Stimulated activated CD4-positive, alpha-beta T cell treated with anti-CD3 and anti-CD28 coated beads, Interleukin-15, amount 100 ng/mL, for 48 hours (primary cell): ENCODE results near the gene ASTN2.
"Not testable (repeated sequence)": the region's sequence is repeated elsewhere in the genome, so short reads cannot be mapped to it uniquely, and the experiment has no call there.

Experiments
- DNase-seq, 2 donors: peaks; one replicate each; pipeline ENCODE4 v3.0.0-alpha.2; 2020; ENCODE audit warnings: low read depth in 2 of 2

The ASTN2 gene

DNA sequence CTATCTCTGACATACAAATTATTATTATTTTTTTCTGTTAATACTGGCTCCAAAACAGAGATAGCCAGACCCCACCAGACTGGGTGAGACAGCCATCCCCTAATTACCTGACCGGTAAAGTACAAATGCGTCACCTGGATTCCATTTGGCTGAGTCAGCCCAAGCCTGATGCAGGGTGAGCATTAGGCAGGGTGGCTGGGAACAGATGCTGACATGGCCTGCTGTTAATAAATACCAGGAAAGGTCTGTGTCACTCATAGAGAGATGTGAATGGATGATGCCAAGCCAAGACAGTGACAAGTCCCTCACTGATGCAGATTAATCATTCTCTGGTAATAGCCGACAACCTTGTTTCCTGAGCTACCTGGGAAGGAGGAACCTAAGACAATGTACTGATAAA is 544.3 kb downstream of the ASTN2 start:
- DNase-seq, result no peak

DNA sequence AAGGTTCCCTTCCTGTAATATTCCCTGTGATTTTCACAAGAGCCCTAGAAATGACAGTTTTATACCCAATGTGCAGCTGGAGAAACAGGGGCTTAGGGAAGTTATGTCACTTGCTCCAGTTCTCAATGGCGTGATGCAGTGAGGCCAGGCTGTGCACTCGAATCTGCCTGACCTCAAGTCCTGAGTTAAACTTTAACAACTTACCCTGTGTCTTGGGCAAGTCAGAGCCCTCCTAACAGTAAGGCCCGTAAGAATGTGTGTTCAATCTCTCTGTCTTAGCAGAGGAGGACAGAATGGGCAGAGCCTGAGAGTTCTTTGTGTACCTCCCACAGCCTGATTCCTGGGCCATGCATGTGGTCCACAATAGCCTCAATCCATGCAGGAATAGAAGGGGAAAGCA is 546.7 kb downstream of the ASTN2 start:
- no peak for DNase-seq

DNA sequence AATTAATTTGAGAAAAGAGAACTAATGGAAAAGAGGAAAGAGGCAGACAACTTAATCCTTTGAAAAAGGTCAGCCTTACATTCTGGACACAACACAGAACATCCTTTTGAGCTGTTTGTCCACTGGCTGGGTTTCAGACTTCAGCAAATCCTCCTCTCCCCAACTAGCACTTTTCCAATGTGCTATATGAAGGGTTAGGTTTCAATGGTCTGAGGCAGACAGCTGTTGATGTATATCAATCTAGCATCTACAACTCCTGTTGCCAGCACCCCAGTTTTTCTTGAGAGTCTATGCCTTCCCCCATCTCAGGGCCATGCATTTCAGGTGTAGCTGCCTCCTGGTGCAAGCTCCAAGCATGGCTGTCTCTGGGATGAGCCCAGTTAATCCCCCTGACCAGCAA is 553.5 kb downstream of the ASTN2 start:
- DNase-seq, result no peak

DNA sequence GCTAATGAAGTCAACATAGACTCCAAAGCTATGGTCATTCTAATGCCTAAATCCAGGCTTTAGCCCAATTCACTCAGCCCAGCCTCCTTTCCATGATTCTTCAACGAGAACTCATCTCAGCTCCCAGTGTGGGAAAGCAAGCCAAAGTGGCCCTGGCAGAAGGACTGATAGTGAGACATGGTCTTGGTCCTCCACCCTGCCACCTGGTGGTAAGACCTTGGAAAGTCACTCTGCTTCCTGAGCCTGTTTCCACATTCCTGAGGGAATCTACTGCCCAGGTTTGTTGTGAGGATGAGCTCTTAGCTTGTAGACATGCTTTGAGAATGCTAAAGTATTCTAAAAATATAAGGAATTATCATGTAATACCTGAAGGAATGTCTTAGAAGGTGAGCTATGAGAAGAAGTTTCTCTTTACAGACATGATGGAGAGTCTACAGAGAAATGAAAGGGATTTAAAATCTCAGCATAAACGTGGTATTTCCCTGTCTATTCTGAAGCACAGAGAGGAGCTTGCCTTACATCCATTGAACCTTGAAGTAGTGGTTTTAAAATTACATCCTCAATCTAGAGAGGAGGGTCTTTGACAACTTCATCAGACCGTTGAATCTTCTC is 554.2 kb downstream of the ASTN2 start:
- DNase-seq, result no peak

DNA sequence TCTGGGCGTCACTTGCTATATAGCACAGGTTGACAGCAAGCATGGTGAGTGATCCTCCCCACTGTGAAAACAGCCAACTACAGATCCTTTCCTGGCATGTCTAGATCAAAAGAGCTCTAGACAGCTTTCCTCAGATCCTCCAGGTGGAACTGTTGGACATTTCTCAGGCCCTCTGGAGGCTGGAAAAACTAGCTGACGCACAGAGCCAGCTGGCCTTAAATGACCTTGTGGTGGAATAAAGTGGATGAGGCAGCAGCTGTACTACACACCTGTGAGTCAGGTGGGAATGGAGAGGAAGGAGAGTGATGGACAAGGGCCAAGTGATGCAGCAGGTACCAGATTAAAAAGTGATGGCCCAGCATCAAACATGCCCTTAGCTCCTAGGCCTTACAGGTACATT is 555.1 kb downstream of the ASTN2 start:
- no peak for DNase-seq

DNA sequence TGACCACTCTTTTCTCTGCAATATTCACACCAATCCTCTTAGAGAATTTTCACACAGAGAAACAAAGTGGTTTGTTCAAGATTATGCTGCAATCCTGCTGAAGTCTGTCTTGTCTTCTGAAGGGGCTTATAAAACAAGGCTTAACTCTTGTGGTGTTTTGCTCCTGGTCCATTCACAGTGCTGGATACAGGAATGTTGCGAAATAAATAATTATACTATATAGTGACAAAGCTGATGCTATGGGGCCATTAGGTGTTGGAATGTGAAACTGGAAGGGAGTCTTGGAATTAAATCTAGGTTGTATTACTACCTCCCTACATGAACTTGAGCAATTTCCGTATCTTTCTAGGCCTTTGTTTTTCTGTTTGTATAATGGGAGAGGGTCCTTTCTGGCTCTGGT is 557.5 kb downstream of the ASTN2 start:
- no peak for DNase-seq

DNA sequence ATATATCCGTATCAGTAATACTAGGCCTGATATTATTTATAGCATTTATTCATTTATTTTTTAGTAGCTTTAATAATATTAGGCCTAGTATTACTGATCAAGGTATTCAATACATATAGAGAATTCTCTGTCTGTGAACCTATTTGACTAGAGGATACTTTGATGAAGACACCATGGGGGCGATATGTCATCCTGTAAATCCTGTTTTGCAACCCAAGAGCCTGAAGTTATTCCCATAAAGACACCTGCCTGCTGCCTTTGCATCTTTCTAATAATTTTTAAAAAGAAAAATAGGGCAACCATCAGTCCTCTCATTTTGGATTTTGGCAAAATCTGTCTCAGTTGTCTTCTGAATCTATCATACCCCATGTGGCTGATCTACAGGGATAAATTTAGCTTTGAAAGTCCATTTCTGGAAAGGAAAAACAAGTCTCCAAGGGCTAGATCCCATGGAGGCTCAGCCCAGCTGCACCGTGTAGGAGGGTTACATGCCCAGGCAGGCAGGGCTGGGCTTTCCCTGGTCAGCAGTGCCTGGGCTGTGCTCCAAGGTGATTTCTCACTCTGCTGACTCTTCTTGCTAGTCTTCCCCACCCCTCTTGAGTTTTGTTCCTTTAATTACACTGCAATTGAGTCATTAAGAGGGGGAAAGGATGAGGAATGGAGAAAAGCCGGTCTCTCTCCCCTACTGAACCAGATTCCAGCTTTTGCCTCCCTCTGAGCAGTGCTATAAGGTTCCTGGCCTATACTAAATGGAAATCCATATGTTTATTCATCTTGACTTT is 558.8 kb downstream of the ASTN2 start:
- DNase-seq, result no peak

DNA sequence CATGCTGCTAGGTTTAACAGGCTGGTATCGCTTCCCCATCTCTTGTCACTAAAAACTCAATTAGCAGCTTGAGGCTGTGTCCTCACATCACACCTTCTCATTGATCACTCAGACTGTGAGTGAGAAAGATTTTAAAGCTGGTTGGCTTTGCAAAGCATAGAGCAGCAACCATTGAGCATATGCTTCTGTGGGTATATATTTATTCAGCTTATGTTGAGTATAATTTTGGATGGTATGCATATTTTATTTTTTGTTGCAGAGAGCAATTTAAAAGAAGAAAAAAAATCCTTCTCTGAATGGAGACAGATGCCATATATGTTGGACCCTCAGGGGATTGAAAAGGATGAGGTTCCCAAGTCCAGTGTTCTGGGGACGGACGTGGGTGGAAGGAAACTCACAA is 565.1 kb downstream of the ASTN2 start:
- no peak for DNase-seq

DNA sequence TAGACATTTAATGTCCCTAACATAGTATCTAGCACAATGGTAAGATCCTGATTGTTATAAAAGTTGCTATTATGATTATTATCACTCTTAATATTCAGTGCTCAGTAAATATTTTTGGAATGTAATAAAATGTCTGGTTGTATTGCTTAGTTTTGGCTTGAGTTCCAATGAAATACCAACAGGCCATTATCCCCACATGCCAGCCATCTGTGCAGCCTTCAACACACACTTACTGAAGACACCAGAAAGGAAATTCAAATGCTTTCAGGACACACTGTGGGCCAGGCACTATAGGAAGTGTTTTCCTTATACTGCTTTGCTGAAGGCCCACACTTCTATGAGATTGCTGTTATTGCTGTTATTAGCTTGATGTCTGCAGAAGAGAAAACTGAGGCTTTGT is 570.2 kb downstream of the ASTN2 start:
- no peak for DNase-seq

DNA sequence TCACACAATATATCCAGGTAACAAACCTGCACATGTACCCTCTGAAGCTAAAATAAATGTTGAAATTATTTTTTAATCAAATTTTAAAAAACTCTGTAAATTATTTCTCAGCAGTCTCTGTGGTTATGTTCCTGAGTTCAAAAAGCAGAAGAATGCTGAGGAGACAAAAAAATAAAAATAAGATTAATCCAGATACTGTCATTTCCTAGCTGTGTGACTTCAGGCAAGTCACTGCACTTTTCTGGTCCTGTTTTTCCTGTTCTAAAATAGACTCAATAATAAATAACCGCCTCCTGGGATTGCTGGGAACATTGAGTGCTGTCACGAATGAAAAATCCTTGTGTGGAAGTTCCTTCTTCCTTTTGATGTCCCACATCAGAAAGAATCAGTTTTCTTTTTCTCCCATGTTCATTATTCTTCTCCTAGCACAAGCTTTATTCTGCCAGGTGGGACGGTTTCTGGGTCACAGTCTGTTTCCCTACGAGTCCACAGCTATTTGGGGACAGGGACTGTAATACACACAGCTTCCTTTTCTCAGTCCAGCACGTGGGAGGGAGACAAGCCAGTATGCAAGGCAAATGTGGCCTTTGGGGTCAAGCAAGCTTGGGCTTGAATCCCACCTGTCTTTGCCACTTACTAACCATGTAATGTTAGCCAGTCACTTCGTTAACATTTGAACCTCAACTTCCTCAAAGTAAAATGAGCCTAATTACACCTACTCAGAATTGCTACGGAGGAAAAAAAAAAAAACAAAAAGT is 570.8 kb downstream of the ASTN2 start:
- no peak for DNase-seq

DNA sequence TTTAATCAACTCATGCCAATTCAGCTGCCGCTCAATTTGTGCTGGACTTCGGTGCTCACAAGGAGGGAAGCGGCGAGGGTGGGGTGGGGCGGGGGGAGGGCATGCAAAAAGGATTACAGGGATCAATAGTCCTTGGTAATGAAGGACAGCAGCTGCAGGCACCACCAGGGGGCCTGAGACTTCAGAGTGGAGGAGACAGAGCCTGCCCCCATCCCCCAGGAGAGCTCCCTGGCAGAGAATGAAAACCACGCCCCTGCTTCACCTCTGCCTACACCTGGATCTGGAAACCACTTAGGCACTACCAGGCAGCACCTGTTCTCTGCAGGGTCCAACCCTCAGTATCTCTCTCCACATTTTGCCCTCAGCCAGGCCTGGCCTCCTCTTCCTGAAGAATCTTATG is 572.2 kb downstream of the ASTN2 start:
- DNase-seq, result no peak

DNA sequence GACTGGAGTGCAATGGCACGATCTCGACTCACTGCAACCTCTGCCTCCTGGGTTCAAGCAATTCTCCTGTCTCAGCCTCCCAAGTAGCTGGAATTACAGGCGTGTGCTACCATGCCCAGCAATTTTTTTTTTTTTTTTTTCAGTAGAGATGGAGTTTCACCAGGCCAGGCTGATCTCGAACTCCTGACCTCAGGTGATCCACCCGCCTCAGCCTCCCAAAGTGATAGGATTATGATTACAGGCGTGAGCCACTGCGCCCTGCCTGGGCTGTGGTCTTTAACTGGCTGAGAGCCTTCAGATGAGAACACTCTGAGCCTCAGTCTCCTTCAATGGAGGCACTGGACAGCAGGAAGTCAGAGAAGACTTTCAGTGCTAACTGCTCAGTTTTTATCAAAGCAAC is 576.4 kb downstream of the ASTN2 start:
- not testable (repeated sequence) for DNase-seq

DNA sequence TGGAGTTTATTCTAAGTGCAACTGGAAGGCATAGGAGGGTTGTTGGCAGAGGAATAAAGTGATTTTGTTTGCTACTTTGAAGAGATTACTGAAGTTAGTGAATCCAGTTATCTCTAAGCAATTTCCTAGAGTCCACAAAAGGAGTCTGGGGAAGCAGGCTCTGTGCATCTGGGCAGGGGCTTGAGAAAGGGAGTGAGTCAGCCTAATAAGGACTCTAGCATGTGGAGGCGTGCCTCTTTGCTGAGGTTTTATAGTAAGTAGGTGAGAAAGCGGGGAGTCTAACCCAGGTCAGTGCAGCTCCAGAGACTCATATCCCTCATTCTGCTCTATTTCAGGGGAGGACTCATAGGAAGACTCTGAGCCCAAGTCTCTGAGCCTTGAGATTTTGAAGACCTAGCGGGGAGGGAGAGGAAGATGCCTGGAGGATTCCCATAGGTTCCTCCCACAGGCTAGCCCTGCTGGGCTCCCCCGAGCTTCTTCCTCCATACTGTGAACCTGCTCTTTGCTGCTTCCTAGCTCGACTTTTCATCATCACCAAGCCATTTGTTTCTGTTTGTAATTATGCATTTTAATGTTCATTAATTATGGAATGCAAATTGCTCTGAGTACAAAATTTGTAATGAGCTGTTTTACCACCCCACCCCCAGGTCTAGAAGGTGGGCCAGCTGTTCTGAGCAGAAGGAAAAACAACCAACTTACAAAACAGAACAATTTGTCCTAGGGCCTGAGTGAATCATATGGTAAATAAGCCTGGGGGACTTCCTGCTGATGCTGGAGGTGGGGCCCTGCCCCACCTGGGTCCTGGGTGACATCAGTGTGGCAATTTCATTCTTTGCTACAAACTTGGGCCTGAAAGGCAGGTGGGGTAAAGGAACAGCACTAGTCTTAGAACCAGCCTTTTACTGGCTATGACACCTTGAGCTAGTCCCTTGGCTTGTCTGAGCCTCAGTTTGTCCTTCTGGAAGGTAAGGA is 577.6 kb downstream of the ASTN2 start:
- DNase-seq, result no peak

DNA sequence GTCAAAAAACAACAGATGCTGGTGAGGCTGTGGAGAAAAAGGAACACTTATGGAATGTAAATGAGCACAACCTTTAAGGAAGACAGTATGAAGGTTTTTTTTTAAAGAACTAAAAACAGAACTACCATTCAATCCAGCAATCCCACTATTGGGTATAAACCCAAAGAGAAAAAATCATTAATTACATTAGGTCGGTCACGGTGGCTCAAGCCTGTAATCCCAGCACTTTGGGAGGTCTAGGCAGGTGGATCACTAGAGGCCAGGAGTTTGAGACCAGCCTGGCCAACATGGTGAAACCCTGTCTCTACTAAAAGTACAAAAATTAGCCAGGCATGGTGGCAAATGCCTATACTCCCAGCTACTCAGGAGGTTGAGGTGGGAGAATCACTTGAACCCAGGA is 584.5 kb downstream of the ASTN2 start:
- not testable (repeated sequence) for DNase-seq

DNA sequence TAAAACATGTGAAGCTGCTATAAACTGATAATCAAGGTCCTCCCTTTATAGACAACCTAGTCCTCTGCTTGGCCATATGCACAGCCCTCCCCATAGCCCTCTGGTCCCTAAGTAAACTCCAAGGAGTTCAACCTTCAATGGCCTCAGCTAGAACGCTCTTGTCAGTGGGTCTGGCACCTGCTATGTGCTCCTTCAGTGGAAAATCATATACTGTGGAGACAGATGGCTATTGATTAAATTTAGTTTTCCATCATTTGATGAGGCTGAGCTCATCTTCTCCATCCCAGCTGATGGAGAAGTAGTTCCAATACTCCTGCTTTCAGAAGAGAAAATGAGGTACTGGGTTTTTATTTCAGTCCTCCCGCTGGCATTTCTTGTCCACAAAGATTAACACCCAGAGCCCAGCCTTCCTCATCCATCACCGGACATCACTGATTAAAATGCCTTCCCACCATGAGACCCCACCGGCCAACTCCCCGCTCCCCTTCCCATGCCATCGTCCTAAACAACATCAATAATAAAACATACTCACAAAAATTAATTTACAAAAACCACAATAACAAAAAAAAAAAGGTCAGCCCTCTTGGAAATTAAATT is 593.1 kb downstream of the ASTN2 start:
- DNase-seq, result no peak

DNA sequence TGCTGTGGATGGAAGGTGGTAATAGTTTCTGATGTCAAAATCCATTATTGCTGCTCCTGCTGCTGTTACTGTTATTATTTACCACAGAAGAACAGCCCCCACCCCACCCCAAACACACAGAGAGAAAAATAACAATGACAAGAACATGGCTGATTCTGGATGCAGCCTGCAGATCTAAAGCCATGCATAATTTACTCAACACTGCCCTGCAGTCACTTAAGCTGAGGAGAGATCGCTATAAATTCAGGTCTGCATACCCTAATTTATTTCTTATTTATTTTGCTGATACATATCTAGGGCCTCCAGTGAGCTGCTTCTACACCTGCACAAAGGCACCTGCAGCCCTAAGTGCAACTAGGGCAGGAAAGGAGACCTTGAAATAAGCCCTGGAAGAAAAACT is 595.7 kb downstream of the ASTN2 start:
- no peak for DNase-seq

DNA sequence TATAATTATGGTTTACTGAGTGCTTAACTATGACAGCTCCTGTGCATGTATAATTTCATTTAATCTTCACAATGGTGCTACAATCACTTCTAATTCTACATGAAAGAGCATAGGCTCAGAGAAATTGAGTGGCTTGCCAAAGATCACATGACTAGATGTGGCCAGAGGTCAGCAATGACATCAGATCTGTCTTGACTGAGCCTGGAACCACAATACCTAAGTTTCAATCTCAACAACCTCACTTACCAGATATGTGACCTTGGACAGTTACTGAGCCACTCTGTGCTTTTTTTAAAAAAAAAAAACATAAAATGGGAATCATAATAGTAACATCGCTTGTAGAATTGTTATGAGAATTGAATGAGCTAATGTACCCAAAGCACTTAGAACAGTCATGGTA is 597.1 kb downstream of the ASTN2 start:
- no peak for DNase-seq

DNA sequence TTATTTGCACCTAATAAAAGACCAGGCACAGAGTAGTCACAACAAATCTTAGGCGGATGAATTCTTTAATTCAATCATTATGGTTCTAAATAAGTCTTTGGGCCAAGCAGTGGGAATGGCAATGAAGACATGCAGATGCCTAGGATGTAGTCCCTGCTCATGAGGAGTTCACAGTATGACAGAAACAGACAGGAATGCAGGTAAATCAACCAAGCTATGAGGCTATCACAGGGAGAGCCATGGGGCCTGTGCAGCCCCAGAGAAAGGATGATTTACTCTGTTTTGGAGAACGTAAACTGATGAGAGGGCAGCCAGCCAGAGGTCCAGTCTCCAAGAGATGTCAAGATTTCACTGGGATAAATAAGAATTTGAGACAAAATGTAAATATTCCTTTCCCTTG is 598.4 kb downstream of the ASTN2 start:
- no peak for DNase-seq

DNA sequence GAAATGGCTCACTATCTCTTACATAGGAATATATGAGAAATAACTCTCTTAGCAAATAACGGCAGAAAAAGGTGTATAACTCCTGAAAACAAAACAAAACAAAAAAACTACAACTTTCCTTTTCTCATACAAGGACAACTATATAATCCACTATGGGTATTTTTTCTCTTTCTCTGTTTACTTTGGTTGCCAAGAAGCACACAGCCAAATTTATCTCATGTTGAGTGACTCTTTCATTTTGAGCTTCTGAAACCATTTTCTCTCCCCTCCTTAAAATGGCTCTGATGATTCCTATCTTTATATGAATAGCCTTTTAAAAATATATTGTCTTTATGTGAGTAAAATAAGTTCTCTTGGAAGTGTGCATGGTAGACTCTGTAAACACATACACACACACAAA is 599.0 kb downstream of the ASTN2 start:
- DNase-seq, result no peak

DNA sequence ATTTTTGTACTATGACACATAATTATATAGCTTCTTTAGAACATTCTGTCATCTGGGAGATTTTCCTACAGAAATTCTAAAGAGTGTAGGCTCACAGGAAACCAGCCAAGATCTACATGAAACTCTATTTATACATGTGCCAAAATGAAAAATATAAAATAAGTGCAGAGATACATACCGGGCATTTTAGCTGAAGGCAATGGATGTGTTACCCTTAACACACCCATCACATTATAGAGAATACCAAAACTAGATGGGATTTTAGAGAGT is 601.9 kb downstream of the ASTN2 start:
- DNase-seq, result no peak

DNA sequence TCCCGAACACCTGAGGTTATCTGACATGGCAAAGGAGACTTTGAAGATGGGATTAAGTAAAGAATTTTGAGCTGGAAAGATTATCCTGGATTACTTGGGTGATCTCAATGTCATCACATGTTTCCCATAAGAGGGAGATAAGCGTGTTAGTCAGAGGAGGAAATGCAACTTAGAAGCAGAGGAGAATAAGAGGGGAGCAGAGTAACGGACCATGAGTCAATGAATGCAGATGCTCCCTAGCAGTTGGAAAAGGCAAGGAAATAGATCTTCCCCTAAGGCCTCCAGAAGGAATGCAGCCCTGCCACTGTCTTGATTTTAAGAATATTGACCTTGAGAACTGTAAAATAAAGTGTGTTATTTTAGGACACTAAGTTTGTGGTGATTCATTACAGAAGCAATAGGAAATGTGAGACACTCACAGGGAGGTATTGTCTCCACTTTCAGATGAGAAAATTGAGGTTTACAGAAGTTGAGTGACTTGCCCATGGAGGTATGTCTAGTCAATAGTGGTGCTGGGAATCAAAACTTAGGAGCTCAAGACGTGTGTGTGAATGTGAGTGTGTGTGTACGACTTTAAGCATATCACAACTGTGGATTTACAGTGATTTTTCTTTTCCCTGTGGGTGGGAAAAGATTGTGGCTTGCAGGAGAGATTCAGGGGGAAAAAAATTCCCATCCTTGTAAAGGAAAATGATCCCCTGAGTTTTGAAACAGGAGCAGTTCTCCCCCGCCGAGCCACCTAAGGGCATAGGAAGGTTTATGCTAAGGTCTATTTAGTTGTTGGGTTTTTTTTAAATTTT is 602.4 kb downstream of the ASTN2 start:
- DNase-seq, result no peak
